Smooth muscle cell (in vitro differentiated cells): Measurements from ENCODE around the gene CLIC6. TPM values are rescaled to one million over a fixed set of nuclear protein-coding genes. Genes with fewer than 3 reads are reported as not detected.

Experiments
- DNase-seq: peaks from one replicate; lab custom pipeline; 2025; ENCODE audit not compliant: unreplicated experiment; lab: John Stamatoyannopoulos, UW
- H2AFZ ChIP-seq: fragments of 200-600 bp; sonication (generic); 2 replicates; pipeline ENCODE4 v1.6.0; 2016; ENCODE audit warnings: antibody characterized with exemption, low read depth, mild to moderate bottlenecking
- H3F3A ChIP-seq: fragments of 200-600 bp; sonication (generic); 2 replicates; pipeline ENCODE4 v1.6.0; 2017; ENCODE audit warnings: antibody characterized with exemption, low read depth
- H3K27ac ChIP-seq: fragments of 200-600 bp; sonication (generic); 2 replicates; pipeline ENCODE4 v1.5.1; 2016; ENCODE audit warnings: low read depth, mild to moderate bottlenecking
- H3K27me3 ChIP-seq: fragments of 200-600 bp; sonication (generic); 2 replicates; pipeline ENCODE4 v1.6.1; 2016; ENCODE audit warnings: low read depth, mild to moderate bottlenecking
- H3K36me3 ChIP-seq: fragments of 200-600 bp; sonication (generic); 2 replicates; pipeline ENCODE4 v1.5.1; 2016; ENCODE audit warnings: low read depth
- H3K4me1 ChIP-seq: fragments of 200-600 bp; sonication (generic); 2 replicates; pipeline ENCODE4 v1.5.1; 2016; ENCODE audit warnings: low read depth
- H3K4me2 ChIP-seq: fragments of 200-600 bp; sonication (generic); 2 replicates; pipeline ENCODE4 v1.6.0; 2016; ENCODE audit warnings: mild to moderate bottlenecking
- H3K4me3 ChIP-seq: fragments of 200-600 bp; sonication (generic); 2 replicates; pipeline ENCODE4 v1.5.1; 2016; ENCODE audit warnings: mild to moderate bottlenecking
- H3K79me2 ChIP-seq: fragments of 200-600 bp; sonication (generic); 2 replicates; pipeline ENCODE4 v1.6.0; 2016; ENCODE audit warnings: low read depth, mild to moderate bottlenecking
- H3K9ac ChIP-seq: fragments of 200-600 bp; sonication (generic); 2 replicates; pipeline ENCODE4 v1.6.0; 2016; ENCODE audit warnings: low read depth
- H3K9me3 ChIP-seq: fragments of 200-600 bp; sonication (generic); replicated peaks from 2 replicates; pipeline ENCODE4 v1.5.1; 2016; ENCODE audit warnings: low read depth
- H4K20me1 ChIP-seq: fragments of 200-600 bp; sonication (generic); 2 replicates; pipeline ENCODE4 v1.6.0; 2016; ENCODE audit warnings: low read depth
- WGBS: methylation state at CpG from one replicate; pipeline ENCODE4 v1.1.7; 2016; ENCODE audit warnings: low lambda C conversion rate; 5-methylcytosine and 5-hydroxymethylcytosine counted together
- polyA plus RNA-seq: library from polyadenylated mRNA; unstranded; fragments of >200 nt; fragmentation: Nextera tagmentation; extraction: Ambion mirVana; gene quantifications from 2 replicates; pipeline ENCODE4 v1.2.1, GENCODE V29; 2016
- total RNA-seq: library from RNA; depleted of rRNA; stranded (reverse); fragments of >200 nt; gene quantifications from 2 replicates; pipeline ENCODE4 v1.2.3, GENCODE V29; 2014
- TF ChIP-seq, protein P1 (sequence below): fragments of 200-600 bp; sonication (generic); IDR thresholded peaks from 2 replicates; pipeline ENCODE4 v1.5.1; 2017; ENCODE audit warnings: borderline replicate concordance, mild to moderate bottlenecking, antibody characterized with exemption; ENCODE audit not compliant: insufficient read depth, poor library complexity, severe bottlenecking

The CLIC6 gene
- total and polyA plus RNA-seq, 2 experiments from 2014 or later = 0.22 TPM; not detected in 1

DNA sequence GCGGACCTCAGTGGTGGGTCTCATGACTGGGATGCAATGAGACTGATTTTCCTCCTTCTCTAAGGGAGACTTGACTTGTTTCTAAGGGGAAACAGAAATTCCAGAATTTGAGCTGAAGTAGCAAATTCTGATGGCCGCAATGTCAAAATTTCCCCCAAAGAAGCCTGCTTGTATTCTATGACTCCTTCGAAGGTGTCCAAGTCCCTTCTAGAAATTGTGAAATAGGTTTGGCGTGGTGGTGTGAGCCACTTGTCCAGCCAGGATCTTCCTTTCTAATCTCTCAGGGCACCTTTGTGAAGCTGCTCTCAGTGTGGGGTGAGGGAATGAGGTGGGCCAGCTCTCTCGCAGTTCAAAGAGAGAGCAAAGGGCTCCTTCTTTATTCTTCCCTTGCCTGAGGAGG, 19.9 kb downstream of the CLIC6 start:
- no peaks in the 10 kb centered on the region for H3K79me2 ChIP-seq
- H3K9ac ChIP-seq = no peak overlapping the region
- H3K4me2 ChIP-seq = no peak overlapping the region
- H3K4me3 ChIP-seq = no peak overlapping the region
- no peaks in the 10 kb centered on the region for H4K20me1 ChIP-seq
- no peaks in the 10 kb centered on the region for H3K36me3 ChIP-seq
- no peak overlapping the region for H2AFZ ChIP-seq
- H3K27me3 ChIP-seq = no peaks in the 10 kb centered on the region
- no peak for DNase-seq
- H3K4me1 ChIP-seq = peaks cover 6% of the 10 kb centered on the region
- WGBS = 94% methylated on average over 5 of the region's 5 CpGs
- no peaks in the 10 kb centered on the region for H3F3A ChIP-seq
- H3K27ac ChIP-seq = no peak overlapping the region
- TF ChIP-seq, protein P1, sequence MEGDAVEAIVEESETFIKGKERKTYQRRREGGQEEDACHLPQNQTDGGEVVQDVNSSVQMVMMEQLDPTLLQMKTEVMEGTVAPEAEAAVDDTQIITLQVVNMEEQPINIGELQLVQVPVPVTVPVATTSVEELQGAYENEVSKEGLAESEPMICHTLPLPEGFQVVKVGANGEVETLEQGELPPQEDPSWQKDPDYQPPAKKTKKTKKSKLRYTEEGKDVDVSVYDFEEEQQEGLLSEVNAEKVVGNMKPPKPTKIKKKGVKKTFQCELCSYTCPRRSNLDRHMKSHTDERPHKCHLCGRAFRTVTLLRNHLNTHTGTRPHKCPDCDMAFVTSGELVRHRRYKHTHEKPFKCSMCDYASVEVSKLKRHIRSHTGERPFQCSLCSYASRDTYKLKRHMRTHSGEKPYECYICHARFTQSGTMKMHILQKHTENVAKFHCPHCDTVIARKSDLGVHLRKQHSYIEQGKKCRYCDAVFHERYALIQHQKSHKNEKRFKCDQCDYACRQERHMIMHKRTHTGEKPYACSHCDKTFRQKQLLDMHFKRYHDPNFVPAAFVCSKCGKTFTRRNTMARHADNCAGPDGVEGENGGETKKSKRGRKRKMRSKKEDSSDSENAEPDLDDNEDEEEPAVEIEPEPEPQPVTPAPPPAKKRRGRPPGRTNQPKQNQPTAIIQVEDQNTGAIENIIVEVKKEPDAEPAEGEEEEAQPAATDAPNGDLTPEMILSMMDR = no peak
- H3K9me3 ChIP-seq = no peaks in the 10 kb centered on the region

DNA sequence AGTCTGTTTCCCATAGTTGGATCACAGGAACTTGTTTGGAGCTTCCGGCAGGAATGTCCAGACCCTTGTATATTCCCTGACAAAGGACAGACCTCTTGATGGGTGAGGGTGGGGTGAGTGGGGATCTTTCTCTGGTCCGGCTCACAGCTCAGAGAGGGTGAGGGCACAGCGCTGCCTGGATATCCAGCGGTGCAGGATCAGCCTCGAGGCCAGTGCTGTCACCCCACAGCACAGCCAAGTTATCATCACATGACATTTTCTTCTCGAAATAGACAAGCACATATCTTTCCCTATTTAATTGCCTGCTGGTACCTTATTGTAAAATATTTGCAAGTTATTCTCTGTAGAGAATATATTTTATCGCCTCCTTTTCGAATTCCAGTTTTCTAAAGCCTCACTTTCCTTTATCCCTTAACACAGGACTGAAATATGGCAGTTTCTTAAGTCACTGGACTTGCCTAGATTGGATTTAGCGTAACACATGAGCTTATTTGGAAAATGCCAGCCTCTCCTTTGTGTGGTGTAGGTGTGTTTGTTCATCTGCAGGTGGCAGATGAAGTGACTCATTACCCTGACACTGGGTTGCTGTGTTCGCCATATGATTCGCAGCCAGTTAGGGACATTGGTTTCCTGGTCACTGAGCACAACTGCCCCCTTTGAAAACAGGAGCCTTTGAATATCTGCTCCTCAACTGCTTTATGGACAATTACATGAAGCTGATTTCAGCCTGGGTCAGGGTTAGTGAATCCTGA, 21.4 kb downstream of the CLIC6 start:
- Histone ChIP-seq H3K4me1 (peaks cover 6% of the 10 kb centered on the region), H2AFZ (no peak overlapping the region), H3K9me3 (no peaks in the 10 kb centered on the region), H3K27me3 (no peaks in the 10 kb centered on the region), H3K36me3 (no peaks in the 10 kb centered on the region), H3K9ac (no peak overlapping the region), H3F3A (no peaks in the 10 kb centered on the region), H3K79me2 (no peaks in the 10 kb centered on the region), H4K20me1 (no peaks in the 10 kb centered on the region), H3K4me2 (no peak overlapping the region), H3K27ac (no peak overlapping the region), H3K4me3 (no peak overlapping the region)
- TF ChIP-seq, protein P1 = no peak
- WGBS = 85% methylated on average over 11 of the region's 11 CpGs
- no peak for DNase-seq

DNA sequence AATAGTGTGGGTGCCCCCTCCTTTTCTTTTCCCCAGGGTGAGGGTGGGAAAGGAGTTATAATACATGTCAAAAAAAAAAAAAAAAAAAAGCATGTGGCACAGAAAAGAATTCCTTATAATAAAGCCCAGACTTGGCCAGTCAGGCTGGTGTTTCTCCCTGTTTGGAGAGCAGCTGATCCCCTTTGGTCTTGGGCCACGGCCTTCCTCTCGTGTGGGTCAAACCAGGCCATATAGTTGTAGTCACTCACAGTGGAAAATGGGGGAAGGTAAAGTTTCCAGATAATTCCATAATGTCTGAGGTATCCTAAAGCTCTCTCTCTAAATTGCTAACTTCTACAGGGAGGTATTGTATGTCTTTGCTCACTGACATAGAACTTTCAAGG, 22.0 kb downstream of the CLIC6 start:
- Histone ChIP-seq H3K27ac (no peak overlapping the region), H3K4me1 (peaks cover 6% of the 10 kb centered on the region), H3K36me3 (no peaks in the 10 kb centered on the region), H3K4me3 (no peak overlapping the region), H3F3A (no peaks in the 10 kb centered on the region), H3K27me3 (no peaks in the 10 kb centered on the region), H2AFZ (no peak overlapping the region), H4K20me1 (no peaks in the 10 kb centered on the region), H3K79me2 (no peaks in the 10 kb centered on the region), H3K9me3 (no peaks in the 10 kb centered on the region), H3K4me2 (no peak overlapping the region), H3K9ac (no peak overlapping the region)
- no peak for DNase-seq
- 76% methylated on average over 2 of the region's 2 CpGs for WGBS
- TF ChIP-seq, protein P1 = no peak
